CD4-positive, alpha-beta memory T cell (primary cell): ENCODE data around the gene CLEC11A. TPM values are rescaled to one million over a fixed set of nuclear protein-coding genes. Genes with fewer than 3 reads are reported as not detected.

Source experiments
- CTCF ChIA-PET: fragments of 350-600 bp; sonication (Branson Sonifier 250); formaldehyde crosslinking; loops from one replicate; lab custom pipeline; 2021; ENCODE audit warnings: inconsistent platforms; ENCODE audit not compliant: partially characterized antibody; lab: Charles Lee
- POLR2A ChIA-PET: fragments of 350-600 bp; sonication (Branson Sonifier 250); formaldehyde crosslinking; loops from one replicate; lab custom pipeline; 2021; ENCODE audit not compliant: partially characterized antibody; lab: Charles Lee
- DNase-seq, 5 donors: peaks; one replicate each; pipeline versions ENCODE4 v3.0.0 to v3.0.0-alpha.2; 2020 to 2022; ENCODE audit warnings: mixed read lengths in 1 of 5
- H3K27ac ChIP-seq: one replicate; pipeline ENCODE4 v1.7.0; 2013; ENCODE audit warnings: low read depth, low read length
- H3K27me3 ChIP-seq: 2 replicates; pipeline ENCODE4 v1.7.0; 2013; ENCODE audit warnings: mild to moderate bottlenecking, low read length, moderate library complexity; ENCODE audit not compliant: insufficient read depth
- H3K36me3 ChIP-seq: 2 replicates; pipeline ENCODE4 v1.7.0; 2013; ENCODE audit warnings: mild to moderate bottlenecking, low read length, moderate library complexity; ENCODE audit not compliant: insufficient read depth
- H3K4me1 ChIP-seq: 2 replicates; pipeline ENCODE4 v1.7.0; 2013; ENCODE audit warnings: mild to moderate bottlenecking, low read length, moderate library complexity; ENCODE audit not compliant: insufficient read depth
- H3K4me3 ChIP-seq, 2 donors: one replicate each; pipeline ENCODE4 v1.7.0; 2013; ENCODE audit warnings: low read length in 2 of 2, mild to moderate bottlenecking in 1 of 2
- H3K9me3 ChIP-seq, 2 donors: one replicate each; pipeline ENCODE4 v1.7.0; 2013; ENCODE audit warnings: low read length in 2 of 2, control low read depth in 1 of 2; ENCODE audit not compliant: control insufficient read depth in 1 of 2
- H3K27ac Mint-ChIP-seq, 7 donors: one replicate each; pipeline ENCODE4 v1.8.0; 2020 to 2021; ENCODE audit warnings: mixed read lengths in 7 of 7, mild to moderate bottlenecking in 6 of 7, inconsistent platforms in 3 of 7, moderate library complexity in 3 of 7
- H3K27me3 Mint-ChIP-seq, 2 donors: one replicate each; pipeline ENCODE4 v1.8.0; 2020 to 2021; ENCODE audit warnings: mixed read lengths in 2 of 2
- H3K36me3 Mint-ChIP-seq, 2 donors: one replicate each; pipeline ENCODE4 v1.8.0; 2020 to 2021; ENCODE audit warnings: mixed read lengths in 2 of 2, inconsistent platforms in 1 of 2, mild to moderate bottlenecking in 1 of 2
- H3K4me1 Mint-ChIP-seq, 4 donors: one replicate each; pipeline ENCODE4 v1.8.0; 2020 to 2021; ENCODE audit warnings: mixed read lengths in 4 of 4, mild to moderate bottlenecking in 1 of 4
- H3K4me3 Mint-ChIP-seq, 8 donors: one replicate each; pipeline ENCODE4 v1.8.0; 2020 to 2021; ENCODE audit warnings: mixed read lengths in 8 of 8, mild to moderate bottlenecking in 7 of 8, moderate library complexity in 6 of 8, inconsistent platforms in 3 of 8
- H3K9me3 Mint-ChIP-seq, 8 donors: one replicate each; pipeline ENCODE4 v1.8.0; 2020 to 2021; ENCODE audit warnings: mixed read lengths in 8 of 8, mild to moderate bottlenecking in 5 of 8, inconsistent platforms in 3 of 8, moderate library complexity in 1 of 8
- intact Hi-C: fragments of 100-400 bp; cut with micrococcal nuclease; formaldehyde crosslinking; loops from one replicate; pipeline ENCODE4 v1.15.1; 2023
- polyA plus RNA-seq, 2 donors: library from polyadenylated mRNA; unstranded; fragments of 300-500 nt; fragmentation: Illumina TruSeq; gene quantifications; one replicate each; pipeline ENCODE4 v1.2.3, GENCODE V29; 2021
- total RNA-seq, 2 experiments: library from RNA; stranded (reverse); gene quantifications; one replicate each; pipeline ENCODE4 v1.2.3, GENCODE V29; 2021

CLEC11A gene
- total and polyA plus RNA-seq, 4 experiments from 2014 or later = 0.47 to 1.2 (median 0.67) TPM

DNA sequence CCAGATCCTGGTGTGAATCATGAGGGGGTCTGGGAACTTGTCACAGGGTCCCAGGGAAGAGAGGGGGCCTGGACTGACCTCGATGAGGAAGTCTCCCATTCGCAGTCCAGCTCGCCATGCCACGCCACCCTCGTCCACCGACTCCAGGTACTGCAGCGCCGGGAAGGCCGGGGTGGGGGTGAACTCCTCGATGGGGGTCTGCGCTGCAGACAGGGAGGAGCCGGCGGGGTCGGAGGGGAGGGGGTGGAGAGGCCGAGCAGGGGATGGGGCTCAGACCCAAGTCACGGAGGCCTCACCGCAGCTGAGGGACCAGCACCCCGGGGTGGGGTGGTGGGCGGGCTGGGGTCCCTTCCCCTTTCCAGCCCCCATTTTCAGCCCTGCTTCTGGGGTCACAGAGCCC is 34.4 kb upstream of the CLEC11A start:
- POLR2A ChIA-PET = no interaction called here
- Histone ChIP-seq H3K9me3 (no peaks in the 10 kb centered on the region), H3K27me3 (peaks cover 5% of the 10 kb centered on the region), H3K27ac (no peak overlapping the region), H3K36me3 (no peaks in the 10 kb centered on the region), H3K4me3 (no peak overlapping the region), H3K4me1 (no peaks in the 10 kb centered on the region)
- CTCF ChIA-PET = no interaction called here
- Mint-ChIP-seq H3K27me3 (peaks cover 41 to 53% of the 10 kb centered on the region in 2 donors), H3K9me3 (peaks cover 0 to 6% (median 0%) of the 10 kb centered on the region in 8 donors), H3K4me1 (no peaks in the 10 kb centered on the region), H3K36me3 (peaks cover 0 to 2% of the 10 kb centered on the region in 2 donors), H3K27ac (no peak overlapping the region), H3K4me3 (no peak overlapping the region)
- intact Hi-C loops = no loop called here
- no peak for DNase-seq

DNA sequence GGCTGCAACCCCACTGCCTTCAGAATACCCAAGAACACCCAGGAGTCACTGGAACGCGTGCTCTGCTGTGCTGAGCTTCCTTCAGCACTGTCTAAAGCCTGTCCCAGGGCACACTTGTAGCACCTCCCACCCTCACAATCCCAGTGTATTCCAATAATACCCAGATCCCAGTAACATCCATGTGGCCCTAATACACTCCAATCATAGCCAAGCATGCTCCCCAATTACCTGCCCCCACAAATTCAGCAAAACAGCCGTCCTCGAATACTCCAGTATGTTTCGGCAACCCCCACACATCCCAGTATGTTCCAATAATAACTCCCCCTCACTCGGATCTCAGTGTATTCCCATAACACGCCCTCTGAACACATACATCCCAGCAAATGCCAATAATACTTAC is 32.7 kb upstream of the CLEC11A start:
- peaks cover 7% of the 10 kb centered on the region for H3K27me3 ChIP-seq
- no peaks in the 10 kb centered on the region for H3K4me1 ChIP-seq
- H3K27ac ChIP-seq = no peak overlapping the region
- Mint-ChIP-seq H3K27me3 (peaks cover 35 to 47% of the 10 kb centered on the region in 2 donors), H3K36me3 (peaks cover 0 to 2% of the 10 kb centered on the region in 2 donors), H3K27ac (no peak overlapping the region), H3K4me1 (no peaks in the 10 kb centered on the region), H3K4me3 (no peak overlapping the region), H3K9me3 (peaks cover 0 to 6% (median 0%) of the 10 kb centered on the region in 8 donors)
- ChIA-PET POLR2A (interaction anchor here (0.6 kb wide), 1 partner anchor 251 kb away, joined by 3 read pairs; no protein-coding TSS in a partner anchor), CTCF (no interaction called here)
- no peaks in the 10 kb centered on the region for H3K9me3 ChIP-seq
- no peaks in the 10 kb centered on the region for H3K36me3 ChIP-seq
- H3K4me3 ChIP-seq = no peak overlapping the region
- DNase-seq = no peak
- intact Hi-C loops = no loop called here

DNA sequence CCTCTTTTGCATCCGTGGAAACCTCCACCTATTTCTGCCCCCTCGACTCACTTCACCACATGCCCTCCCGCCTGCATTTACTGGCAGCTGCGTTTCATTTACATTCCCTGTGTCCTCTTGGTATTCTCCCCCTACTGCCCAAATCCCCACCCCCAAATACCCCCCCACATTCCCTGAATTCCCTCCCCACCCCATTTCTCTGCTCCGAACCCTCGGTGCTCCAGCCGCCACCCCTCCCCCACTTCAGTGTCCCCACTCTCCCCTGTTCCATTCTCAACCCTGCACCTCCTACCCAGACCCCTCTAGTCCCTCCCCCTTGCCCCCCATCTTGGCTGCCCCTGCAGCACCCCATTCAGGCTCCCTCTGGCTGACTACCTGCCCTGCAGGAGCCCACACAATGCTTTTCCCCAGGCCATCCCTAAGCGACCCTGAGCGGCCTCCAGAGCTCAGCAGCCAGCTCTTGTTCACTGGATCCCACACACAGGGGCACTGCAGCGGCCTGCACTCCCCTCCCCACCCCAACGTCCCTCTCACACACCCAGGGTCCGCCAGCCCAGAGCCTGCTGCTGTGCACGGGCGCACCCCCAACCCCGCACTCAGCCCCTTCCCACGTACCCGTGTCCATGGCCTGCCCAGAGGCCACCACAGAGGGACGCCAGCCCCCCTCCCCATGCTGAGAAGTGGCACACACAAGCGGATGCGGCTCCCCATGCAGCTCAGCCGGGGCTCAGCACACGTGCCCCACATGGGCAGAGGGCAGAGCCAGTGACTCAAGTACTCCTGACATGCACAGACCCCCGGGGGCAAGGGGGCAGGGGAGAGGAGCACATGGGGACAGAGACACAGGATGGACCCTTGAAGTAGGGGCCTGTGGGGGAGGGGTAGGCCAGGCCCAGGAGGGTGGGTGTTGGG is 29.8 kb upstream of the CLEC11A start:
- H3K4me3 Mint-ChIP-seq = no peak overlapping the region

DNA sequence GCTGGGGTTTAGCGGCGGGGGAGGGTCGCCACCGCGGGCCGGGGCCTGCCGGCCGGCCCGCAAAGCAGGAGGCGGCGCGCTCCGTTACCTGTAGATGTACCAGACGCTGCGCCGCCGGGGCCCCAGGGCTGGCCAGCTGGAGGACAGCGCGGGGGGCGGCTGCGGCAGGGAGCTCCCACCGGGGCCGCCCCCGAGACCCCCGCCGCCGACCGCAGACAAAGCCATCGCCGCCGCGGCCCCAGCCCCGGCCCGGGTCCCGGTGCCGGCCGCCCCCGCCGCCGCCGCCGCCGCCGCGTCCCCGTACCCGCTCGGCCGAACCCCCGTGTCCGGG is 28.4 kb upstream of the CLEC11A start:
- ChIA-PET CTCF (no interaction called here), POLR2A (no interaction called here)
- peaks cover 7% of the 10 kb centered on the region for H3K27me3 ChIP-seq
- H3K36me3 ChIP-seq = no peaks in the 10 kb centered on the region
- H3K4me1 ChIP-seq = no peaks in the 10 kb centered on the region
- Mint-ChIP-seq H3K9me3 (peaks cover 0 to 12% (median 0%) of the 10 kb centered on the region in 8 donors), H3K27me3 (peaks cover 43 to 63% of the 10 kb centered on the region in 2 donors), H3K4me1 (no peaks in the 10 kb centered on the region), H3K4me3 (no peak overlapping the region), H3K27ac (no peak overlapping the region), H3K36me3 (no peaks in the 10 kb centered on the region)
- no peaks in the 10 kb centered on the region for H3K9me3 ChIP-seq
- no peak for DNase-seq
- no peak overlapping the region for H3K4me3 ChIP-seq
- no peak overlapping the region for H3K27ac ChIP-seq
- intact Hi-C loops = no loop called here

More for the DNA sequence above, 29.8 kb upstream of the CLEC11A start:
- ChIA-PET POLR2A (no interaction called here), CTCF (no interaction called here)
- Histone ChIP-seq H3K36me3 (no peaks in the 10 kb centered on the region), H3K27me3 (peaks cover 7% of the 10 kb centered on the region), H3K27ac (no peak overlapping the region), H3K4me3 (no peak overlapping the region), H3K4me1 (no peaks in the 10 kb centered on the region), H3K9me3 (no peaks in the 10 kb centered on the region)
- peaks cover 0 to 2% of the 10 kb centered on the region in 2 donors for H3K36me3 Mint-ChIP-seq
- no peak for DNase-seq
- peaks cover 0 to 12% (median under 1%) of the 10 kb centered on the region in 8 donors for H3K9me3 Mint-ChIP-seq
- H3K27ac Mint-ChIP-seq = no peak overlapping the region
- peaks cover 34 to 58% of the 10 kb centered on the region in 2 donors for H3K27me3 Mint-ChIP-seq
- intact Hi-C loops = no loop called here
- no peaks in the 10 kb centered on the region for H3K4me1 Mint-ChIP-seq

DNA sequence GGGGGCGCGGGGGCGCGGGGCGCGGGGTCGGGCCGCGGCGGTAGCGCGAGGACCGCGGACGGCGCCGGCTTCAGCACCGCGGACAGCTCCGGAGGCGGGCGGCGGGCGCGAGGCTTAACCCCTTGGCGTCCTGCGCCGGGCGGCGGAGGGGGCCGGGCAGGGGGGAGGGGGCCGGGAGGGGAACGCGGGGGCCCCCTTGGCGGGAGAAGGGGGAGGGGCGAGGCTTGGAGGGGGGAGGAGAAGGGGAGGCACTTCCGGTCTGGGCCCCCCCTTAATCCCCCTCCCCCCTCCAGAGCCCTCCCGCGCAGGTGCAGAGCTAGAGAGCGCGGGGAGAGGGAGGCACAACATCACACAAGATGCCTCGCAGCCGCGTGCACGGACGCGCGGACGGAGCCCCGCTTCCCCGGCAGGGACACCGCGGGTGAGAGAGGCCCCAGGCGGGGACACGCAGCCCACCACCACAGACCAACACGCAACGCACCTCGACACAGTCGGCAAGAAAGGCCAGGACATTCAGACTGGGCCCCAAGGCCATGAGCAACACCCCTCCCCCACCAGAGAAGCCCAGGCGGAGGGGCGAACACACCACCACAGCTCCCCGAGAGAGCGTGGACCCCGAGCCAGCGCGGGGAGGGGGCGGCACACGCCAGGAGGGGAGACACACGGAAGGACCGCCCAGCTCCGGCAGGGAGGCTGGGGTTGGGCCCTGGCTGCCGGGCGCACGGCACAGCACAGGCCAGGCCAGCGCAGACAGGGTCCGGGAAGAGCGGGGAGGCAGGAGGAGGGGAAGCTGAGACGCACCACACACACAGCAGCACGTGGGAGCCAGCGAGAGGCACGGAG is 27.7 kb upstream of the CLEC11A start:
- intact Hi-C loops = no loop called here
- Mint-ChIP-seq H3K36me3 (no peaks in the 10 kb centered on the region), H3K27ac (no peak overlapping the region), H3K27me3 (peaks cover 44 to 64% of the 10 kb centered on the region in 2 donors), H3K4me1 (no peaks in the 10 kb centered on the region), H3K9me3 (peaks cover 0 to 12% (median 0%) of the 10 kb centered on the region in 8 donors), H3K4me3 (no peak overlapping the region)
- Histone ChIP-seq H3K27me3 (peaks cover 7% of the 10 kb centered on the region), H3K36me3 (no peaks in the 10 kb centered on the region), H3K4me1 (no peaks in the 10 kb centered on the region), H3K9me3 (no peaks in the 10 kb centered on the region), H3K27ac (no peak overlapping the region), H3K4me3 (no peak overlapping the region)
- no peak for DNase-seq
- POLR2A ChIA-PET = no interaction called here
- CTCF ChIA-PET = no interaction called here

DNA sequence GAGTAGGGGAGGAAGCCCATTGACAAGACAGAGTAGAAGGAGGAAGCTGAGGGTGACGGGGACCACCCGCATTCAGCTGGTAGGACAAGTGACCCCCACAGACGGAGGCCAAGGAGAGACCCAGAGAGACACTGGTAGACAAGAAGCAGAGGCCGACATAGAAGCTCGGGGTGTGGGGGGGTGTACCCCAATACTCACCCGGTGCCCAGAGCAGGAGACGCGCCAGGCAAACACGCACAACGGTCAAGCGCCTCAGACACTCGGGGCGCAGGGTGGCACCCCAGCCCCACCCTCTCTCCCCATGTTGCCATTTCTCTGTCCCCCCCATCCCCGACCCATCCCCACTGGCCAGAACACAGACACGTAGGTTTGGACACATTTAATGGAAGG is 27.1 kb upstream of the CLEC11A start:
- intact Hi-C loops = no loop called here
- H3K9me3 Mint-ChIP-seq = peaks cover 0 to 12% (median 0%) of the 10 kb centered on the region in 8 donors
- Histone ChIP-seq H3K4me1 (no peaks in the 10 kb centered on the region), H3K36me3 (no peaks in the 10 kb centered on the region), H3K9me3 (no peaks in the 10 kb centered on the region), H3K4me3 (no peak overlapping the region), H3K27ac (no peak overlapping the region), H3K27me3 (peaks cover 7% of the 10 kb centered on the region)
- no peak overlapping the region for H3K4me3 Mint-ChIP-seq
- ChIA-PET POLR2A (no interaction called here), CTCF (no interaction called here)
- H3K4me1 Mint-ChIP-seq = no peaks in the 10 kb centered on the region
- no peaks in the 10 kb centered on the region for H3K36me3 Mint-ChIP-seq
- peaks cover 43 to 63% of the 10 kb centered on the region in 2 donors for H3K27me3 Mint-ChIP-seq
- no peak overlapping the region for H3K27ac Mint-ChIP-seq
- no peak for DNase-seq
